GM19238 (cell line): ENCODE results near the gene CELA3A.
"Not testable (repeated sequence)": the region's sequence is repeated elsewhere in the genome, so short reads cannot be mapped to it uniquely, and the experiment has no call there.

Source experiments
- DNase-seq: peaks from one replicate; pipeline ENCODE4 v3.0.0; 2011; ENCODE audit warnings: low spot score; ENCODE audit not compliant: insufficient read length

The CELA3A gene

DNA sequence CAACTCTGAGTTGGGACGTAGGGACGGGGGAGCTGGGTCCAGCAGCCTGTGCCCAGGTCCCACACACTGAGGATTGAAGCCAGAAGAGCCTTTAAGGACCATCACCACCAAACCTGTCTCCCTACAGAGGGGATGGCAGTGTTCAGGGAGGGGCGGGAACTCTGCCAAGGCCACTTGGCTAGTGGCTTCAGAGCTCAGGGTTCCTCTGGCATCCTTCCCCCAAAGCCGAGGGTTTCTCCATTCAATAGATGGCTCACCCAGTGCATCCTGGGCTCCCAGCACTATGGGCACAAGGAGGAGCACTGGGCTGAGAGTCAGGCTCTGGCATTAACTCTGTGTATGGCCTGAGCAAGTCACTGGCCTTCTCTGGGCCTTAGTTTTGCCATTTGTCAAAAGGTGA lies 20.2 kb upstream of the CELA3A start:
- not testable (repeated sequence) for DNase-seq

DNA sequence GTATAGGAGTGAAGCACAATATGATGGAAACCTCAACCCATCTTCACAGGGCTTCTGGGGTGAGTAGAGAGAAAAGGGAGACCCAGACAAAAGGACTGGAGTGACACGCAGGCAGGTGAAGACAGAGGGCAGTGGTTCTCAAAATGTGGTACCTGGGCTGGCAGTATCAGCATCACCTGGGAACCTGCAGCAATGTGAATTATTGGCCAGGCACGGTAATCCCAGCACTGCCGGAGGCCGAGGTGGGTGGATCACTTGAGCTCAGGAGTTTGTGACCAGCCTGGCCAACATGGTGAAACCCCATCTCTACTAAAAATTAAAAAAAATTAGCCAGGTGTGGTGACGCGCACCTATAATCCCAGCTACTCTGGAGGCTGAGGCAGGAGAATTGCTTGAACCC lies 19.3 kb upstream of the CELA3A start:
- not testable (repeated sequence) for DNase-seq

- not testable (repeated sequence) for DNase-seq
Measured at GRCh38 chr1:21983539-21983938, 17.9 kb upstream of the CELA3A start.

- not testable (repeated sequence) for DNase-seq
Measured at GRCh38 chr1:21985893-21986292, 15.6 kb upstream of the CELA3A start.

GRCh38 chr1:21986386-21986785 lies 15.1 kb upstream of the CELA3A start:
- not testable (repeated sequence) for DNase-seq

GRCh38 chr1:21989672-21990393 lies 11.6 kb upstream of the CELA3A start:
- DNase-seq, result not testable (repeated sequence)

DNA sequence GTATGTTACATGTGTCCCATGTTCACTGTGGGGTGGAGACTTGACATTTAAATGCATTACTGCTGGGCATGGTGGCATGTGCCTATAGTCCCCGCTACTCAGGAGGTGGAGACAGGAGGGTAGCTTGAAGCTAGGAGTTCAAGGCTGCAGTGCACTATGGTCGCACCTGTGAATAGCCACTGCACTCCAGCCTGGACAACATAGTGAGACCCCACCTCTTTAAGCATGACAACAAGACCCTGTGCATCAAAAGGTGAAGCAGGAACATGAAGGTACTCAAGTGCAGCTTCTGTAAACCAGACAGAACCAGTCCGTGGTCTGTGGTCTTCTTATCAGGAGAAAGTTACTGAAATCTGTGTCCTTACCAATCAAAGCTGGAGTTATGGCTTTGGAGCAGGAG lies 9.3 kb upstream of the CELA3A start:
- not testable (repeated sequence) for DNase-seq

DNA sequence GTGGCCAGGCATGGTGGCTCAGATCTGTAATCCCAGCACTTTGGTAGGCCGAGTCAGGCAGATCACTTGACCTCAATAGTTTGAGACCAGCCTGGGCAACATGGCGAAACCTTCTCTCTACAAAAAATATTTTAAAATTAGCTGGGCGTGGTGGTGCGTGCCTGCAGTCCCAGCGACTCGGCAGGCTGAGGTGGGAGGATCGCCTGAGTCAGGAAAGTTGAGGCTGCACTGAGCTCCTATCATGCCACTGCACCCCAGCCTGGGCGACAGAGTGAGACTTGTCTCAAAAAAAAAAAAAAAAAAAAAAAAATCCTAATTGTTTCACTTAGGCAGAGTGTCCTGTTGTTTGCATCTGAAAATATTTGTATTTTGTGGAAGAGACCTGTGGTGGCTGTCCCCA lies 6.7 kb upstream of the CELA3A start:
- not testable (repeated sequence) for DNase-seq

DNA sequence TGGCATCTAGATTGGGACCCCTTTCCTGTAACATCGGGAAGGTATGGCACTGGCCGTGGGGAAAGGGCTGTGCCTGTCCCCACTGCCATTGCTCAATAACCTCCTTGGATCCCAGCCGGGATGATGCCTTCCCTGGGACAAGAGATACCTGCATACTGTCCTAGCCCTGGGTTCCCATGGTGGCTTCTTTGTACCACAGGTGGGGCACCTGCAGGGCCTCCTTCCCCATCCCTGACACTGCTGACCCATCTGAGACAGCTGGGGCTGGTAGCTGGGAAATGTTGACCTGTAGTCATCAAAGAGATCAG lies 4.8 kb upstream of the CELA3A start:
- DNase-seq, result not testable (repeated sequence)

DNA sequence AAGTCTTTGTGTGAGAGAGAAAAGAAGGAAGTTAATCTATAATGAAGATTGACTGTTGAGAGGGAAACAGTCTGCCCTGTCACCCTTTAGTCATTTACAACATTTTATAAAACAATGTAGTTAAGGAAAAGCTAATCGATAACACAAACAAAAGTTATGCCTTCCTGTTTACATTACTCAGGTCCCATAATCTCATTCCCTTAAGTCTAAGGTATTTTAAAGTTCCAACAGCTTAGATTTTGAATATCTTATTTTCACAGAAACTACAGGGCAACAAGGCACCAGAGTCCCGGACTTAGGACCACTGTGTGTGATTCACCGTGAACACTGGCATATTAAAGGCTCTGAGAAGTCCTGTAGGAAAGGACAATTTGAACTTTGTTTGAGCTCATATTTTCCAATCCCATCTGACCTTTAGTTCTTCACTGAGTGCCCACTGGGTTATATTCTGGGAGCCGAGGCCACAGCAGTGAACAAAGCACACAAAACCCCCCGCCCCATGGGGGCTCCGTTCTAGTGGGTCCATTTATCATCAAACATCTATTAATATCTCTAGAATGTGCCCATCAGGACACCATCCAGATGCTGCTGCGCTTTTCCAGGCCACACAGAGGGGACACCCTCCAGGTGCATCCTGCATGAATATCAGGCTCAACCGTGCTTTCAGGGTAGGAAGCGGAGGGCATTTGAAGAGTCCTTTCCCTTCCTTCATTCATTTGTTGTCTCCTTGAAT lies 3.4 kb upstream of the CELA3A start:
- DNase-seq, result not testable (repeated sequence)

DNA sequence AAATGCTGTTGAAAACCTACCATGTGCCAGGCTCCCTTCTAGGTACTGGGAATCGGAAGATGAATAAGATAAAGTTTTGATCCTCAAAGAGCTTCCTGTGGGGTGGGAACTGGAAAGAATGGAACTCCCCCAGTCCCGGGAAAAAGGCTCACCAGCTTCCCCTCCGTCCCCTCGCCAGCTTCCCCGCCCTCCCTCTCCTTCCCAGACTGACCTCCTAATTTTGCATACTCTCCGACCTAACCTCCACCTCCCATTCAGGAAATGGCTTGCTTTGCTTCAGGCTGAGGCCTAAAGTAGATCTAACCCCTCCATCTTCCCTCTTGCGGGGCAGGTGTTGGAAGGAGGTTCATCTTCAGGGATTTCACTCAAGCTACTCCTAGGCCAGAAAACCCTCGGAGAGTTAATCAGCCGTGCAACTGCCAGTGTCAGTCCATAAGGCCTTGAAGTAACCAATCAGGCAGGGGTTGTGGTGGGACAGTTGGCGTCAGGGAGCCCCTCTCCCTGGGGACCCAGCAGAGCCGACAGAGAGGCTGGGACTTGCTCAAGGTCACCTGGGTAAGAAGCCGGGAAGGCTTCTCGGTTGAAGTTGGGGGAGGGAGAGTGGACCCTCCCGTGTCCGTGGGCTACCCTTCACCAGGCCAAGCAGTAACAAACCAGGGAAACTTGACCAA lies 2.7 kb upstream of the CELA3A start:
- not testable (repeated sequence) for DNase-seq

- DNase-seq, result not testable (repeated sequence)
Measured at GRCh38 chr1:21999645-22000044, 1.8 kb upstream of the CELA3A start.

- DNase-seq, result not testable (repeated sequence)
Measured at GRCh38 chr1:22002461-22002860, 1.0 kb downstream of the CELA3A start.

DNA sequence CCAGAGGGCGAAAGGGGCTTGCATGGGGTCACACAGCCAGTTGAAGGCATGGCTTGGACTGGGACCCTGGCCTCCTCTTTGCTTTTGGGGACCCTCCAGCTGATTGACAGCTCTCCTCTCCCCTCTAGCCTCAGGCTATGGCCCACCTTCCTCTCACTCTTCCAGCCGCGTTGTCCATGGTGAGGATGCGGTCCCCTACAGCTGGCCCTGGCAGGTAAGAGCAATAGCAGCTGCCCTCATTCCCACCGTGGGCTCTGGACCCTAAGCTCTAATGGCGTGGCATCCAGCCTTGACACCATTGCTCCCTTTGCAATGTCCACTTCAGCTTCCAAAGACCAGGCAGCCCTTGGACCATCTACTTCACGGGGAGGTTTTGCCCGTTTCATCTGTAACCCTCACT lies 1.4 kb downstream of the CELA3A start:
- DNase-seq, result not testable (repeated sequence)

DNA sequence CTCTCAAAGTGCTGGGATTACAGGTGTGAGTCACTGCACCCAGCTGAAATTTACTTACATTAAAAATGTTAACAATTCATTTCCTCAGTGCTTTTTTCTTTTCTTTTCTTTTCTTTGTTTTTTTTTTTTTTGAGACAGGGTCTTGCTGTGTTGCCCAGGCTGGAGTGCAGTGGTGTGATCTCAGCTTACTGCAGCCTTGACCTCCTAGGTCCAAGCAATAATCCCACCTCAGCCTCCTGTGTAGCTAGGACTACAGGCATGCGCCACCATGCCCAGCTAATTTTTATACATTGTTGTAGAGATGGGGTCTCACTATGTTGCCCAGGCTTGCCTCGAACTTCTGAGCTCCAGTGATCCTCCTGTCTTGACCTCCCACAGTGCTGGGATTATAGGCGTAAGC lies 2.5 kb downstream of the CELA3A start:
- DNase-seq, result not testable (repeated sequence)

GRCh38 chr1:22005261-22006149 lies 4.0 kb downstream of the CELA3A start:
- DNase-seq, result not testable (repeated sequence)

DNA sequence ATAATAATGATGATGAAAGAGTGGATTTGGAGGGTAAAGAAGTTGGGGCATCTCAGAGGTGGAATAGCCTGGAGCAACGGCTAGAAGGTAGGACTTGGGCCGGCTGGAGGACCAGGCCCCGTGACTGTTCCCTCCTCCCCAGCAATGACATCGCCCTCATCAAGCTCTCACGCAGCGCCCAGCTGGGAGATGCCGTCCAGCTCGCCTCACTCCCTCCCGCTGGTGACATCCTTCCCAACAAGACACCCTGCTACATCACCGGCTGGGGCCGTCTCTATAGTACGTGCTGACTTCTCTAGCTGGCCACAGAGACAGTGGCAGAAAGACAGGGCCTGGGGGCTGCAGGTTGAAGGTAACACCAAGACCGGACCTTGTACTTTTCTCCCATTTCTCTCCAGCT lies 5.3 kb downstream of the CELA3A start:
- DNase-seq, result not testable (repeated sequence)

- not testable (repeated sequence) for DNase-seq
Measured at GRCh38 chr1:22007262-22007661, 5.8 kb downstream of the CELA3A start.

DNA sequence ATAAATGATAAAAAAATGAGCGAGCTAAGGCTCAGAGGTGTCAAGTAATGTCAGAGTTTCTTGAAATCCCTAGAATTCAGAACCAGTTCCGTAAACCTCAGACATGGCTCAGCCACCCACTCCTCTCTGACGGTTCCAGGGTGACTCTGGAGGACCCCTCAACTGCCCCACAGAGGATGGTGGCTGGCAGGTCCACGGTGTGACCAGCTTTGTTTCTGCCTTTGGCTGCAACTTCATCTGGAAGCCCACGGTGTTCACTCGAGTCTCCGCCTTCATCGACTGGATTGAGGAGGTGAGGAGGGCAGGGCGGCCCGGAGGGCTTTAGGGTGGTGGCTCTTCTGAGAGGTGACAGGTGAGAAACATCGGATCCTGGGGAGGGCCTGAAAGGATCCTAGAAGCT lies 8.1 kb downstream of the CELA3A start:
- not testable (repeated sequence) for DNase-seq

DNA sequence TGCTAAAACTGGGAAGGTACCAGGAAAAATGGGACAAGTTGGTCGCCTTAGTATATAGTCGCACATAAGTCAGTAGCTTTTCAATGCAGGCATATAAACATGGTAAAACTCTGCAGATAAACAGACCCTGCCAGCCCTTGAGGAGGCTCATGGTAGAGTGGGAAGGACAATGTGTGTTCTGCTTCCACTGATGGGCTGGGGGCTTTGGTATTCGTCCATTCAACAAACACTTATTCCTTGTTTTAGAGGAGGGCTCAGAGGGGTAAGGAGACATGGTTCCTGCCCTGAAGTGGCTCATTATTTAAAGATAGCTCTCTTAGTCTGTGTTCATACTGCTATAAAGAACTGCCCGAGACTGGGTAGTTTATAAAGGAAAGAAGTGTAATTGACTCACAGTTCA lies 11.3 kb downstream of the CELA3A start:
- DNase-seq, result not testable (repeated sequence)

DNA sequence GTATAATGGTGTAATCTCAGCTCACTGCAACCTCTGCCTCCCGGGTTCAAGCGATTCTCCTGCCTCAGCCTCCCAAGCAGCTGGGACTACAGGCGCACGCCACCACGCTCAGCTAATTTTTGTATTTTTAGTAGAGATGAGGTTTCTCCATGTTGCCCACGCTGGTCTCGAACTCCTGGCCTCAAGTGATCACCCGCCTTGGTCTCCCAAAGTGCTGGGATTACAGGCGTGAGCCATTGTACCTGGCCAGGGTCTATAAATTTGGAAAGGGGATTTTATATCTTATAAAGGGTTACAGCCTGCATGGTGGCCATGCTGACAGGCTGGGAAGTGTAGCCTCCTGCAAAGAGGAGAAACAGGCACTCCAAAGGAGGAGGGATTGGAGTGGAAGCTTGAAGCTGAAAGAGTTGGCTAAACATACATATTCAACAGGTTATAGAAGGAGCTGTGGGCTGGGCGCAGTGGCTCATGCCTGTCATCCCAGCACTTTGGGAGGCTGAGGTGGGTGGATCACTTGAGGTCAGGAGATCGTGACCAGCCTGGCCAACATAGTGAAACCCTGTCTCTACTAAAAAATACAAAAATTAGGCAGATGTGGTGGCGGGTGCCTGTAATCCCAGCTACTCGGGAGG lies 13.2 kb downstream of the CELA3A start:
- DNase-seq, result not testable (repeated sequence)
